CD4-positive, alpha-beta T cell treated with Interleukin-17A for 4 hours (primary cell): ENCODE results near the gene ZNF143.
"Not testable (repeated sequence)": the region's sequence is repeated elsewhere in the genome, so short reads cannot be mapped to it uniquely, and the experiment has no call there.

ENCODE experiments used
- DNase-seq: peaks from one replicate; pipeline ENCODE4 v3.0.0-alpha.2; 2020; ENCODE audit warnings: mixed read lengths

The ZNF143 gene

GRCh38 chr11:9498457-9499078, 37.8 kb downstream of the ZNF143 start:
- no peak for DNase-seq

- peak; percentile 83 for DNase-seq
These were observed 45.9 kb downstream of the ZNF143 start for GRCh38 chr11:9506489-9507276.

DNA sequence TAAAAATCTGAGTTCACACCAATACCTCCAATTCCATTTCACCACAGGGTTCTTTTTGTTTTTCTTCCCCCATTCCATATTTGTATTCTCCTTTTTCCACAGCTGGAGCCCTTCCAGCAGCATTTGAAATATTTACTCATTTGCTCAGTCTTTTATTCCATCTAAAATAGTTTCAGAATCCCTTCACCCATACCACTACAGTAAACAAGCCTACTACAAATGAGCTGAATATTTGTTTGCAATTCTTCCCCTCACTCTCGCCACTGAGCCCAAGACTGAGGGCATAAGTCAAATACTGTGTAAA, 46.4 kb downstream of the ZNF143 start:
- DNase-seq, result no peak

- no peak for DNase-seq
These were observed 48.2 kb downstream of the ZNF143 start for GRCh38 chr11:9509041-9509440.

- no peak for DNase-seq
These were observed 51.7 kb downstream of the ZNF143 start for GRCh38 chr11:9512370-9513019.

GRCh38 chr11:9514576-9514975, 53.8 kb downstream of the ZNF143 start:
- not testable (repeated sequence) for DNase-seq

DNA sequence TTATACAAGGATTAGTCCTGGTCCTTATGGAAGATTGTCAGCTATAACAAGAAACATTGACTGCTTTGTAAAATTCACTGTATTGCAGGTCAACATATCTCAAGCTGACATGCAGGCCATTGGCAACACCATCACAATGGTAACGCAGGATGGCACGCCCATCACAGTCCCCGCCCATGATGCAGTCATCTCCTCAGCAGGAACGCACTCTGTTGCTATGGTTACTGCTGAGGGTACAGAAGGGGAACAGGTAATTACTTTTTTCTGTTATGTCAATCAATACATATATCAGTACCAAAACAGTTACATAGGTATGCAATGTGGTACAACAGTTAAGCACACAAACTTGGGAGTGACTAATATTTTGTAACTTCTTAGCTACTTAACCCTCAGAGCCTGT, 55.3 kb downstream of the ZNF143 start:
- DNase-seq, result no peak

DNA sequence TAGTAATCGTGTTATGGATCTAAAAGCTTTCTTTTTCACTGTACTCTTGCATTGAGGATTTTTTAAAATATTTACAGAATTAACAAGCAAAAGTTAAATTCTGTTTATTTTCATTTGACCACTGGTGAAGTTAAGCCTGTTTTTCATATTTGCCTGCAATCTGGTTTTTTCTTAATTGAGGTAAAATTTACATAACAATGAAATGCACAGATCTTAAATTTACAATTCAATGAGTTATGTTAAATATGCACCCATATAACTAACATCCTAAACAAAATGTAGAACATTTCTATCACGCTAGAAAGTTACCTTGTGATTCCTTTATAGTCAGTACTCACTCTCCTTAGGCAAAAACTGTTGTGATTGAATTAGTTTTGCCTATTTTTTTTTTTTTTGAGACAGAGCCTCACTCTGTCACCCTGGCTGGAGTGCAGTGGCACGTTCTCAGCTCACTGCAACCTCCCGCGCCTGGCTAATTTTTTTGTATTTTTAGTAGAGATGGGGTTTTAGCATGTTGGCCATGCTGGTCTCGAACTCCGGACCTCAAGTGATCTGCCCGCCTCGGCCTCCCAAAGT, 58.1 kb downstream of the ZNF143 start:
- no peak for DNase-seq

GRCh38 chr11:9524001-9524400, 63.2 kb downstream of the ZNF143 start:
- no peak for DNase-seq

DNA sequence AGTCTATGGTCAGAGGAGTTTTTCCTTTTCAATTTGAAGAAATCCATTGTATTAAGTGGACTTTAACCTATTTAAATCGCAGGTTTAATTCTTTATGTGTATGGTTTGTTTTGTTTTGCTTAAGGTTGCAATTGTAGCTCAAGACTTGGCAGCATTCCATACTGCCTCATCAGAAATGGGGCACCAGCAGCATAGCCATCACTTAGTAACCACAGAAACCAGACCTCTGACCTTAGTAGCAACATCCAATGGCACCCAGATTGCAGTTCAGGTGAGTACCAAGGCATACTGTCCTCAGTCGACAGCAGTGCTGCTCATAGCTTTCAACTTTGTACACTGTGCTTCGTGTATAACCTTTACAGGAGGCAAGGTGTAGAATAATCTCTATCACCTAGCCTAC, 64.3 kb downstream of the ZNF143 start:
- DNase-seq, result no peak

GRCh38 chr11:9527481-9528135, 66.8 kb downstream of the ZNF143 start:
- no peak for DNase-seq

- no peak for DNase-seq
These were observed 67.3 kb downstream of the ZNF143 start for GRCh38 chr11:9528136-9528501.

GRCh38 chr11:9528573-9529333, 67.9 kb downstream of the ZNF143 start:
- DNase-seq, result no peak

DNA sequence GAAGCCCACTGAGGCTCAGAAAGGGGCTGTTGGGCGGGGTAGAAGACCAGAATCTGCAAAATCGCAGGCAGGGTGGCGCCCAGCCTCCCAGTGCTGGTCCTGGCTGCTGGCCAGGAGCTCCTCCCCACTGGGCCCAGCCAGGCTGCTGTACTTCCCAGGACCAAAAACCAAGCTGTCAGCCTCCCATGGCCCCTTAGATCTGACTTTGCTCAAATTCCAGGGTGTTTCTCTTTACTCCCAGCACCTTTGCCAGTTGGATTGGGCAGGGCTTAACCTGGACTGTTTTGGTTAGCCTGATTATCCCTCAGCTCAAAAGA, 68.5 kb downstream of the ZNF143 start:
- no peak for DNase-seq

GRCh38 chr11:9530020-9530621, 69.3 kb downstream of the ZNF143 start:
- no peak for DNase-seq

- no peak for DNase-seq
These were observed 70.3 kb downstream of the ZNF143 start for GRCh38 chr11:9530901-9531625.

DNA sequence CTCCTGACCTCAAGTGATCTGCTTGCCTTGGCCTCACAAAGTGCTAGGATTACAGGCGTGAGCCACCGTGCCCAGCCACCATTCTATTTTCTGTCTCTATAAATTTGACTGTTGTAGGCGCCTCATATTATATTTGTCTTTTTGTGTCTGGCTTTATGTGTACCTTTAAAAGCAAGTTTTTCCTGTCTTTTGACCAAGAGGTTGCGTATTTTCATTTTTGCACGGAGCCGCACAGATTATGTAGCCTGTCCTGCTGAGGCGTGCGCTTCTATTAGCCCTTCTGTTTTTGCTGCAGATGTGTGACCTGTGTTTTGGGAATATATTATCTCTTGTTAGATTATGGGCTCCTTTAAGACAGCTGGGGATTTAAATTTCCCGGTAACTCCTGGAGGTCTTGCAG, 72.2 kb downstream of the ZNF143 start:
- DNase-seq, result no peak

DNA sequence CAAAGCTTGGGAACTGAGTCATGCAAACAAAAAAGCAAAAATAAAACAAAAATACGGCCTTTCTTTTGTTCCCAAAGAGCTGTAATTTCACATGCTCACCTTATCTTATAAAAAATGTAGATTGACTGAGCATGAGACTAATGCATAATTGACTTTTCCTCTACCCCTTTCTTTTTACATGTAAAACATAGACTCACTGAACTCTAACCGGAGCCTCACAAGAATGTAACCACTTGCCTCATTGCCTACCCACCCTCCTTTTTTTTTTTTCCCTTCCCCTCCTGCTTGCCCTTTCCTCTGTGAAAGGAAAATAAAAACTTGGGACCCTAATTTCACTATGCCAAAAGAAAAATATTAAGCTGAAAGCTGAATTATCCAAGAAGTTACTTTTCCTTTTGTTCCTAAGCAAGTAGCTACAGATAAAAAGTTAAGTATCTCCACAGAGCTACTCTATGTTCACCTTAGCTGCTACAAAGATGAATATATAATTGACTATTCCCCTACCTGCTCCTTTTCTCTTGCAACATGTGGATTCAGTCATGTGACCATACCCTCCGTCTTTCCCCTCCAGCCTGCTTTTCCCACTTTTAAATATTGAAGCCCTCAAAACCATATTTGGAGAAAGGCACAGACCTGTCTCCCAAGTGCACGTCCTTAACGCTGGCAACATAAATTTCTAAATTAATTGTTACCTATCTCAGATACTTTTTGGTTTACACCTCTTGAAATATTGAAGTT, 73.1 kb downstream of the ZNF143 start:
- DNase-seq, result no peak

DNA sequence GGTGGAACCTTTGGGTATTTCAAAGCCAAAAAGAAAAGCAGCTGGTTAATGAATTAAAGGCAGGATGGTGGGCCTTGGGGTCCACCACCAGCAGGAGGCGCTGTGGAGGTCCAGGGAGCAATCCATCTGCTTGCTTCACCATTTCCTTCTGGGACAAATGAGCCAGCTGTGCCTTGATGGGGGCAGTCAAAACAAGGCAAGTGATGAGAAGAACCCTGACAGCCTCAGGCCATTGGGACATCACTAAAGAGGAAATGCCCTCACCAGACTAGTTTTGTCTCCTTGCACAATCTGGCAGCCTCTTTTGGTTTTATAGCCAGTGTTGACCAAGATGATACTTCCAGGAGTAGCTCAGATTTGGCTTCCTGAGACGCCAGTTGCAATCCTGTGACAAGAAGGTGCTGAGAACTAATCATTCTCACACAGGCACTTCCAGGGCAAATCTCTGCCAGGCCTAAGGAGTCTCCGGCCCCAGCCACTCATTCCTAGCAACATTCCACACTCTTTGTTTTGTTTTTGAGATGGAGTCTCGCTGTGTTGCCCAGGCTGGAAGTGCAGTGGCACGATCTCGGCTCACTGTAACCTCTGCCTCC, 74.5 kb downstream of the ZNF143 start:
- peak; percentile 90 for DNase-seq

- no peak for DNase-seq
These were observed 77.7 kb downstream of the ZNF143 start for GRCh38 chr11:9538548-9538947.

DNA sequence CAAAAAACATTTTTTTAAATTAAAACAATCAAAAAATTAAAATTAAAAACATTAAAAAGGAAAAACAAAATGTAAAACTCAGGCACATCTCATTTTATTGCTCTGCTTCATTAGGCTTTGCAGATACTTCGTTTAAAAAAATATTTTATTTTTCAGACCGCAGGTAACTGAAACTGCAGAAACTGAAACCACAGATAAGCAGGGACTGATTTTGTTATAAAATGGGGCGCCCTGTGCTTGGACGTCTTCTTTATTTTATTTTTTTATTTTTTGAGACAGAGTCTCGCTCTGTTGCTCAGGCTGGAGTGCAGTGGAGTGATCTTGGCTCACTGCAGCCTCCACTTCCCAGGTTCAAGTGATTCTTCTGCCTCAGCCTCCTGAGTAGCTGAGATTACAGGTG, 88.4 kb downstream of the ZNF143 start:
- not testable (repeated sequence) for DNase-seq
